HTR-8/SVneo (cell line): Measurements from ENCODE around the gene SMG1.
"Not testable (repeated sequence)": the region's sequence is repeated elsewhere in the genome, so short reads cannot be mapped to it uniquely, and the experiment has no call there.

Experiments used
- DNase-seq: peaks from one replicate; pipeline ENCODE4 v3.0.0; 2011; ENCODE audit warnings: low spot score, mixed read lengths; ENCODE audit not compliant: insufficient read length
- FAIRE-seq: peaks from 2 replicates; lab custom pipeline; 2011; peaks lifted over from hg19 to GRCh38; lab: Jason Lieb, UNC

The SMG1 gene

DNA sequence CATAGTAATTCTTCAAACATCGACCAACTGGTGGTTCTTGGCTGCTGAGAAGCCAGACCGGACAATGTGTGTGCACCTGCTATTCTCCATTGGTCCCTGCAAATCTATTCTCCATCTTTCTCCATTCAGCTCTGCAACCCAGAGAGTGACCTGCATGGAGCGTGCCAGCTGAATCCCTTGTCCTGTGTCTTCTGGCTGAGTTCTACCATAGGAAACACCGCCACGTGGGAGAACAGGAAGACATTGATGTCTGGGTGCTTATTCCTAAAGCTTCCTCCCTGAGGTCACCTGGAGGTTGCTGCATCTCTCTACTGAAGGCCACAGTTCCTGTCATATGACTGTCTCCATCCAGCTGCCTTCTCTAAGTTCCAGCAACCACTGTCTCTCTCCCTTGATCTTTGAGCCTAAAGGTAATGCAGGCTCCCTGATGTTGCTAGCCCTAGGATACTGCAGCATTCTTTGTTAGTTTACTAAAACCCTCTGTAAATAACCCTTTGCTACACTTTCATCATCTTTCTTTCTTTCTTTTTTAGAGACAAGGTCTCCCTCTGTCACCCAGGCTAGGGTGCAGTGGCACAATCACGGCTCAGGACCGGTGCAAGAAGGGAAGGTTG lies 10.6 kb upstream of the SMG1 start:
- DNase-seq: no peak
- FAIRE-seq: no peak

DNA sequence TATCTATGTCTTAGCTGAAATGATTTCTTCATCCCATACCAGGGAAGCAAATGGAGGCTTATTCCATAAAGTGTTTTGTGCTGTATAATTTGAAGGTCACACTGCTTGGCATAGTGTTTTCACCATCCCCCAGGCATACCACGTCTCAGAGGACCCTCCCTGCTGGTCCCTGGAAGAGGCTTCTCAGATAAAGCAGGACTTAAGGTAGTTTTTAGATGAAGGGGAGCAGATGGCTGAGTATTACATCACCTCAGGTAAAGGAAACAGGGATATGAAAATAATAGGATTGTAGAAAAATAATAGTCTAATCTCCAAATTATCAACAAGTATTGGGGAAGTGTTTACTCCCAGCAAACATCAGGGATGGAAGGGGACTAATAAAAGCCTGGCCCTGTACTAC lies 7.3 kb upstream of the SMG1 start:
- FAIRE-seq (no peak), DNase-seq (no peak)

DNA sequence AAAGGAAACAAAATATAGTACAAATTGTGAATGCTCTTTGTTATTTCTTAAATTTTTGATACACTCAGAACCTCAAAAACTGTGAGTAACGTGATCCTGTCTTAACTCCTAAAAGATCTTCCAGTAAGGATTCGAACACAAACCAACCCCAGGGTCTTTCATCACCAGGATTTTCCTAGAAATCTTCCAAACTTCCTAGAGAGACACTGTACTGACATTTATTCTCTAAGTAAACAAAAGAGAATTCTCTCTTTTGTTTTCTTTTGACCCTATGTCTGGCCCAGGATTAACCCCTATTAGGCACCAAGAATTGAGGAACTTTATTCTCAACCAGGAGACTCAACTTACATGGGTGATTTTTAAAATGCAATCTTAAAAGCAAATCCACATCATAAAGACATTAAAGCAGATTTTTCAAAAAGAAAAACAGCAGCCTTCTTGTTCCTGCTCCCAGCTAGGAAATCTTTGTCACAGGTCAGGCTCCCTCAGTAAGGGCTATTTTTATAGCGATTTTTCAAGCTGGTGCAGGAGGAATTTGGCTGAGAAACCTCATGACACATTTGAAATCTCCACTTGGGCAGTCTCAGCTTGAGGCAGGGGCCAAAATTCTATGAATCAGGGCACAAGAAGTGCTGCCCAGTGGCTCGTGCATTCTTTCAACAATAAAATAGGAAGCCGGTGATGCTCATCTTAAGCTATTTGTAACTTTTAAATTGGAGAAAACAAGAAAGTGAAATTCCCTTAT lies 6.2 kb upstream of the SMG1 start:
- DNase-seq (no peak), FAIRE-seq (no peak)

DNA sequence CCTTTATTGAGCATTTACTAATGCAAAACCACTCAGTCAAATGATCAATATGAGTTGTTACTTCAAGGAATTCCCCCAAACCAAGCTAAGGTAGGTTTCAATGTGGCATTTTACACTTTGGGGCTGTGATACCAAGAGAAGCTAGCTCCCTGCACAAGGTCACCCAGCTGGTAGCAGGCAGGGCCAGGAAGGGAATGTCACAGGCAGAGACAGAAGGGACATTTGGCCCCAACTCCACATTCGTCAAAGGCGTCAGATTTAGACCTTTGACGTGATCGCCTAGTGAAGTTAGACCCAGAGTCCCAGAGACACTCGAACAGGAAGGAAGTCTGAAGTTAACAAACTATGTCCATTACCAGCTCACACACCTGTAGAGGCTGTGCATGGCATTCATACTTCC lies 5.5 kb upstream of the SMG1 start:
- DNase-seq (no peak), FAIRE-seq (no peak)

DNA sequence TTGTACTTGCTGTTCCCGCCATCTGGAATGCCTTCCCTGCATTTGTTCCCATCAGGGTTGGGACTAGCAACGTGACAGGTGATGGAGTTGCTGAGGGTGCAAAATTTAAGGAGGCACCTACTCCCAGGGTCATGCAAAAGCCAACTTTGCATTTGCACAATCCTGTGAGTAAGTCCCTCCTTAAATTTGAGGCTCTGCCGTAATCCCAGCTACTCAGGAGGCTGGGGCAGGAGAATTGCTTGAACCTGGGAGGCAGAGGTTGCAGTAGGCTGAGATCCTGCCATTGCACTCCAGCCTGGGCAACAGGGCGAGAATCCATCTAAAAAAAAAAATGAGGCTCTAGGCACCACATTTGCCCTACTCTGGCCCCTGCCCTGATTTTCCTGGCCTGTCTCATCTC lies 3.9 kb upstream of the SMG1 start:
- not testable (repeated sequence) for FAIRE-seq, DNase-seq

DNA sequence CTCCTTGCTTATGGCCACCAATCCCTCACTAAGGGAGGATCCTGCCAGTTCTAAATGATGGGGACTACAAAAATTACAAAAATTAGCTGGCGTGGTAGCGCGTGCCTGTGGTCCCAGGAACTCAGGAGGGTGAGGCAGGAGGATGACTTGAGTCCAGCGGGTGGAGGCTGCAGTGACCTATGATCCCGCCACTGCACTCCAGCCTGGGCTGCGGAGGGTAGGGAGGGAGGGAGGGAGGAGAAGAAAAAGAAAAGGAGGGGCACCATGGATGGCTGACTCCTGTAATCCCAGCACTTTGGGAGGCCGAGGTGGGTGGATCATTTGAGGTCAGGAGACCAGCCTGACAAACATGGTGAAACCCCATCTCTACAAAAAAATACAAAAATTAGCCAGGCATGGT lies 1.9 kb upstream of the SMG1 start:
- not testable (repeated sequence) for FAIRE-seq, DNase-seq

DNA sequence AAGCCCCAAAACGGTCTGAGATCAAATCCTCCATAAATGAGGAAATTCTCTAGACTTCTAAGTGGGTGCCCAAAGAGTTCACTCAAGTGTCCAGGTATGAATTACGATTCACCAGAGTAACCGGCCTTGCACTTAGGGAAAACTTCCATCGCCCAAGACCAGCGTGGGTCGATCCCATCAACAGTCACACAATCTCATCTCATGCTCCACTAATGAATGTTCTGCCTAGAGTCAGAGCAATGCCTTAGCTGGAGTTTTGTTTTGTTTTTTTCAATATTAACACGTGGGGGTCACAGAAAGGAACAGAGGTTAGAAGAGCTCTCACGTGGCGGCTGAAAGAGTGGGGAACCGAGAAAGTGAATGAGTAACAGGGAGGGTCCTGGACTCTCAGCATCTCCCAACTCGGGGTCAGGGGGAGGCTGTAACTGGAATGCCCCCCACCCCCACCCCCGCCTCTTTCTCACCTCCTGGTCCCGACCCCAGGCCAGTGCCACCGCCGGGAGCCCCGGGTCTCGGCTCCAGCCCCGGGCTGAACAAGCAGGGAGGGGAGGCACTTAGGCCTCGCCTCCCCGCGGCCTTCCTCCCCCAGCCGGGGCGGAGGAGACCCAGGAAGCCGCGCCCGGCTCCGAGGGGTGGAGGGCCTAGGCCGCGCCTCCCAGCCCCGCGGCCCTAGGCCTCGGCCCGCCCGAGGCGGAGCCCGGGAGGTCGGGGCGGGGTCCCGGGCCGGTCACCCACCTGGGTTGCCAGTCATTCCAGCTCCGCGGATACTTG lies 808 bp downstream of the SMG1 start:
- FAIRE-seq, DNase-seq: not testable (repeated sequence)

DNA sequence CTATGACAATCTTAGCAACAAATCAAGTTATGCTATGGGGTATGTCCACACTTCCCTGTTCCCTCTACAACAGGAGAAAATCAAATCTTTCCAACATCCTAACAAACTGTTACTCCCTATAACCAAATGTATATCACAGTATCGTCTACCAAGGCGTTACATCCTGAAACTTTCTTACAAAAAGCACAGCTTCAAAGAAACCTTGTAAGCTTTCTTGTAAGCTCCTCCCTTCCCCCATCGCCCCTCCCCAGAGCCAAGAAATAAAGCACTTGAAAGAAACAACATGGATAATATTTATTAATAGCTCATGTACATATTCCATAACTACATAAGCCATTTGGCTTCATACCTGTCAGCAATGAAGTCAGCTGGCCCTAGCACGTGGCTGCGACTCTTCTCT lies 2.3 kb downstream of the SMG1 start:
- not testable (repeated sequence) for FAIRE-seq

DNA sequence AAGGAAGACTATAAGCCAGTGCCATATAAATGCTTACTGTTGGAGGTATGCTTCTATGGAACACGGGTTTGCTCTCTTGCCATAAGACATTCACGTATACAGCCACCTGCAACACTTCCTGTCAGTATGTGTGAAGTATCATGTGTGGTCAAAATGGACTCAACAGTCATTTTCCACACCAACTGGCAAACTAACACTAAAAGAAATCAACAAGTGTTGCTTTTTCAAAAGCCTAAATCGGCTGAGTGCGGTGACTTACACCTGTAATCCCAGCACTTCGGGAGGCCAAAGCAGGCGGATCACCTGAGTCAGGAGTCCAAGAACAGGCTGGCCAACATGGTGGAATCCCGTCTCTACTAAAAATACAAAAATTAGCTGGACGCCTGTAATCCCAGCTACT lies 3.1 kb downstream of the SMG1 start:
- DNase-seq, FAIRE-seq: not testable (repeated sequence)

More for the DNA sequence above, 2.3 kb downstream of the SMG1 start:
- not testable (repeated sequence) for DNase-seq

DNA sequence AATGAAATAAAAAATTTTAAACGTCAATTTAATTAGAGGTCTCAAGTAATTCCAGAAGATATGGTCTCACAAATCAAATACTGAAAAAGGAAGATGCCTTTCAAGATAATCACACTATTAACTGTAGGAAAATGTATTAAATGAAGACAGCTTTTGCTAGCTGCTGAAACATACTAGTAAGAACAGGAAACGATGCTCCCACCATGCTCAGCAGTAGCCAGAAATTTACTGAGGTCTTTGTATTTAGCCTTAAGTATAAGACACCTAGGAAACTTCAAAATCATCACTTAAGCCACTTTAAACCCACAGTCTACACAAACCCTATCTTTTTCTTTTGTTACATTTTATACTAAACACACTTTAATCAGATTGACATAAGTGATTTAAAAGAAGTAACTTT lies 16.6 kb downstream of the SMG1 start:
- not testable (repeated sequence) for FAIRE-seq, DNase-seq

DNA sequence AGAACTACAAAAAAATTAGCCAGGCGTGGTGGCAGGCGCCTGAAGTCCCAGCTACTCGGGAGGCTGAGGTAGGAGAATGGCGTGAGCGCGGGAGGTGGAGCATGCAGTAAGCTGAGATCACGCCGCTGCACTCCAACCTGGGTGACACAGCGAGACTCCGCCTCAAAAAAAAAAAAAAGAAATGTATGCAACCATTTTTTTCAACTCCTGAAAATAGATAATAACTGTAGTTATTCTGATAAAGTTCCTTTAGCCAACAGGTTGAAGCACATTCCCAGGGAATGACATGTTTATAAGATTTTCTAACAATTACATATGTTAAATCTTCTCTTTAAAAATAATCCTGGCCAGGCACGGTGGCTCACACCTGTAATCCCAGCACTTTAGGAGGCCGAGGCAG lies 17.5 kb downstream of the SMG1 start:
- not testable (repeated sequence) for DNase-seq, FAIRE-seq

DNA sequence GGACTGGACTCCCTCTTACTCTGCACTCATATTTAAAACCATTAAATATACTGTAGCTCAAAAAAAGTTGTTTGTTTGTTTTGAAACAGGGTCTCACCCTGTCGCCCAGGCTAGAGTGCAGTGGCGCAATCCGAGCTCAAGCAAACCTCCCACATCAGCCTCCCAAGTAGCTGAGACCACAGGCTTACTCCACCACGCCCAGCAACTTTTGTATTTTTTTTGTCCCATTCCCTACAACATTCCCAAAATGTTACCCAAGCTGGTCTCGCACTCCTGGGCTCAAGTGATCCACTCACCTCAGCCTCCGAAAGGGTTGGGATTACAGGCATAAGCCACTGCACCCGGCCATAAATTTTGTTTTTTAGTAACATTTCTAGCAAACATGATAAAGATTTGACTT lies 23.4 kb downstream of the SMG1 start:
- not testable (repeated sequence) for DNase-seq, FAIRE-seq

DNA sequence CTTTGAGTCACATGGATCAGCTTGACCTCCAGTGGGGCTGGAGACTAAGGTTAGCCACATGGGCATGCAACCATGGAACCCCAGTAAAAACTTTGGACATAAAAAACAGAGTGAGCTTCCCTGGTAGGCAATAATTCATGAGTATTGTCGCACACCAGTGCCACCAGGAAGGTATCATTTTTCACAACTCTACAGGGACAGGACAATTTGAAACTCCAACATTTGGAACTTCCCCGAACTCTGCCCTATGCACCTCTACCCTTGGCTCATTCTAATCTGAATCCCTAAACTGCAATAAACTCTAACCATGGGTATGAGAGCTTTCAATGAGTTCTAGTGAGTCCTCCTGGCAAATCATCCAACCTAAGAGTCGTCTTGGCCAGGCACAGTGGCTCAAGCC lies 24.2 kb downstream of the SMG1 start:
- DNase-seq, FAIRE-seq: not testable (repeated sequence)

DNA sequence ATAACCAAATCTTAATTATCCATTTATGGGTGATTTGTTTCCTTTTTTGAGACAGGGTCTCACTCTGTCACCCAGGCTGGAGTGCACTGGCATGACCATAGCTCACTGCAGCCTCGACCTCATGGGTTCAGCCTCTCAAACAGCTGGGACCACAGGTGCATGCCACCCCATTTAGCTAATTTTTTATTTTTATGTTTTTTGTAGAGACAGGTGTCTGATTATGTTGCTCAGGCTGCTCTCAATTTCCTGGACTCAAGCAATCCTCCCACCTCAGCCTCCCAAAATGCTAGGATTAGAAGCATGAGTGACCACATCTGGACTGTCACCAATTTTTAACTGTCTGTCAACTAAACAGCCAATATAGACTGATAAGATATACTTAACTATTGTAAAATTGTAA lies 25.0 kb downstream of the SMG1 start:
- DNase-seq, FAIRE-seq: not testable (repeated sequence)

DNA sequence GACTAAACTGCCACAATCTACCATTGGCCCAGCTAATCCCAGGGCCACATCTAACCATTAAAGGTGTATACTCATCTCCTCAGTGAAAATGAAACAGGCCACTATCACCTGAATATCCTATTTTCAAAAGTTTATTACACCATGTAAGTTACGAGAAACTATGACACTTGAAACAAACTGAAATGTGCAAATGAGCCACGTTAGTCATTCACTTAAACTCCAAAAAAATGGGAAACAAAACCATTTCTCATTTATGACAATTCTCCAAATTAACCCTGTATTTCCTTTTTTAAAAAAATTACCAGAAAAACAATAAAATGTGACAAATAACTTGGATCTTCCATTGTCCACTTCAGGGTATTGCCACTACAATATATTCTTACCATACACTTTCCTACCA lies 41.8 kb downstream of the SMG1 start:
- DNase-seq, FAIRE-seq: not testable (repeated sequence)

DNA sequence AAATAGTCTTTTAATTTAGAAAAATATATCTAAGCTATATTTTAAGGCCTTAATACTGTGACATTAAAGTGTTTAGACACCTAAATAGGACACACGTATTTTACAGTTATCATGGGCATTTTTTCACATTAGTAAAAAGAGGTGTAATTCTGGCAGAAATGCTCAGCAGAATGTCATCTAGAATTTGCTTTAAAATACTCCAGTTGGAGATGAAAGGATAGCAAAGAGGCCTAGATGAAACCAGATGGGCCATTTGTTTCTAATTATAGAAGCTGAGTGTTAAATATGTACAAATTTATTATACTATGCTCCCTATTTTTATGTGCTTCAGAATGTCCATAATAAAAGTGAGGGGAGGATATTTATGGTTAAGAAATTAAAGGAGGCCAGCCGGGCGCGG lies 48.5 kb downstream of the SMG1 start:
- DNase-seq, FAIRE-seq: not testable (repeated sequence)

DNA sequence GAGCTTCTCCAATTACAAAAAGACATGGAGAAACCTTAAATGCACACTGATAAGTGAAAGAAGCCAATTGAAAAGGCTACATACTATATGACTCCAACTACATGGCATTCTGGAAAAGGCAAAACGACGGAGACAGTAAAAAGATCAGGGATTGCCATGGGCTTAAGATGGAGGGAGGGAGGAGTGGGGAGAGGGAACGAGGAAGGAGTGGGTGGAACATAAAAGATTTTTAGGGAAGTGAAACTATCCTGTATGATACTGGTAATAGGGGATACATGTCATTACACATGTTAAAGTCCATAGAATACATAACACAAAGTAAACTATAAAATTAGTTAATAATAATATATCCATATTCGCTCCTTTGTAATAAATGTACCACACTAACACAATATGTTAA lies 48.9 kb downstream of the SMG1 start:
- DNase-seq, FAIRE-seq: not testable (repeated sequence)

DNA sequence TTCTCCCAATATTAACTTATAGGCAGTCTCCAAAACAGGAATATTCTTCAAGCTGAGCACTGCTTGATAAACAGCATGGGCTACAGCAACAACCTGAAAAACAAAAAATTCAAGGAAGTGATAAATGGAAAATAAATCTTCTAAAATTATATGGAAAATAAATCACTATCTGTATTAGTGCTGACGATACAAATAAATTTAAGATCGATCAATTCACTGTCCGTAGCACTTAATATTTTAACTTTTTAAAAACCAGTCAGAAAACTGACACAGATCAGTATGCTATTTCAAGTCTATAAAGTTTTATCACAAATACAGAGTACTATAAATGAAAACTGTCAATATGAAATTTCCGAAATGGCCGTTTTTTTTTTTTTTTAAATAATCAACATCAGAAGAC lies 49.9 kb downstream of the SMG1 start:
- DNase-seq, FAIRE-seq: not testable (repeated sequence)

DNA sequence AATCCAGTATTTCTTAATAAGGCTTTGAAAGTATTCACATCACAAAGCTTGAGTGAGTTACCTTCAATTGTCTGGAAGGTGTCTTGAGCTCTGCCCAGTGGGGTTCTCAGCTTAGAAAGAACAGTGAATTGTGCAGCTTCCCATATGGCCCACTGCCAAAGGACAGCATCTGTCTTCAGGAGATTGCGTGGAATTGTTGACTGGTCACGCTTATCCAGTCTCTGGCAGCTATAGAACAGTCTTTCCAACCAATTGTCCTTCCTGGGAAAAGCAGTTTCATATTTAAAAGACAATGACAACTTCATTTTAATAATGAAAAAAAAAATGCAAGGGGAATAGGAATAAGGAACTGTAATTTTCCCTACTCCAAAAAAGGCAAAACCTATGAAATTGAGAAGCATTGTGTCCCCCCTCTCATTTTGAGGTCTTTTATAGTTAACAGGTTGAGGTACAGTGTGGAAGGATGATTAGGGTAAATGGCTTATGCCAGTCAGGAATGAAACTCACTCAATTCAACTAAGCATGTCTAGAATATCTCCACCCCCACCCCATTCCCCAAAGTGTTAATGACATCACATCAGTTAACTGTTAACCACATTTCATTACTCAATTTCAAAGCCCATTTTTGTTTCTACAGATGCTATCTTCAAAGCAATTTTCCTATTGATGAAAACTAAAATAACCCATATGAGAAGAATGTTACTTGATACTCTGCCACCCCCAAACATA lies 57.0 kb downstream of the SMG1 start:
- not testable (repeated sequence) for FAIRE-seq, DNase-seq

DNA sequence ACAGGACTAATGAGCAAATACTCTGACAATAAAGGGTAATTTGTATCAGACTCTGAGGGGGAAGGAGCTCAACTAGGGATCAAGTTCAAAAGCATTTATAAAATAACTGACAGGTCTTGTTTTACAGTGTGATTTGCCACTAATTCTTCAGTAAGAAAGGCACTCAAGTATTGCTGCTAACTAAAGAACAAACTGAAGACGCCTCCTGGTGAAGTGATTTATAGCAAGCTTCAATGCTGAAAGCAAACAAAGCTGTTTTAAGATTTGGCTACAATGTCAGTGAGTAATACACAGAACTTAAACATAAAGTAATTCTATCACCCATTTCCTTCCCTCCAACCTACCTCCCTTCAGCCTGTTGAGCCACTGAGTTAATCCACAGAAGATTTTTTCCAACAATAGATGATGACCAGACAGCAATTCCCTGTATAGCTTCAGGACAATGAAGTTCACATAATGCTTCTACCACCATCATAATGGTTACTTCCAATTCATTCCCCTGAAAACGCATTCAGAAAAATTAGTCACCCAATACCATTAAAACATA lies 59.9 kb downstream of the SMG1 start:
- not testable (repeated sequence) for FAIRE-seq, DNase-seq
